Smooth muscle cell (in vitro differentiated cells): ENCODE measurements around the gene BLCAP. TPM values are rescaled to one million over a fixed set of nuclear protein-coding genes. Genes with fewer than 3 reads are reported as not detected.

Source experiments
- DNase-seq: peaks from one replicate; lab custom pipeline; 2025; ENCODE audit not compliant: unreplicated experiment; lab: John Stamatoyannopoulos, UW
- H2AFZ ChIP-seq: fragments of 200-600 bp; sonication (generic); 2 replicates; pipeline ENCODE4 v1.6.0; 2016; ENCODE audit warnings: antibody characterized with exemption, low read depth, mild to moderate bottlenecking
- H3F3A ChIP-seq: fragments of 200-600 bp; sonication (generic); 2 replicates; pipeline ENCODE4 v1.6.0; 2017; ENCODE audit warnings: antibody characterized with exemption, low read depth
- H3K27ac ChIP-seq: fragments of 200-600 bp; sonication (generic); 2 replicates; pipeline ENCODE4 v1.5.1; 2016; ENCODE audit warnings: low read depth, mild to moderate bottlenecking
- H3K27me3 ChIP-seq: fragments of 200-600 bp; sonication (generic); 2 replicates; pipeline ENCODE4 v1.6.1; 2016; ENCODE audit warnings: low read depth, mild to moderate bottlenecking
- H3K36me3 ChIP-seq: fragments of 200-600 bp; sonication (generic); 2 replicates; pipeline ENCODE4 v1.5.1; 2016; ENCODE audit warnings: low read depth
- H3K4me1 ChIP-seq: fragments of 200-600 bp; sonication (generic); 2 replicates; pipeline ENCODE4 v1.5.1; 2016; ENCODE audit warnings: low read depth
- H3K4me2 ChIP-seq: fragments of 200-600 bp; sonication (generic); 2 replicates; pipeline ENCODE4 v1.6.0; 2016; ENCODE audit warnings: mild to moderate bottlenecking
- H3K4me3 ChIP-seq: fragments of 200-600 bp; sonication (generic); 2 replicates; pipeline ENCODE4 v1.5.1; 2016; ENCODE audit warnings: mild to moderate bottlenecking
- H3K79me2 ChIP-seq: fragments of 200-600 bp; sonication (generic); 2 replicates; pipeline ENCODE4 v1.6.0; 2016; ENCODE audit warnings: low read depth, mild to moderate bottlenecking
- H3K9ac ChIP-seq: fragments of 200-600 bp; sonication (generic); 2 replicates; pipeline ENCODE4 v1.6.0; 2016; ENCODE audit warnings: low read depth
- H3K9me3 ChIP-seq: fragments of 200-600 bp; sonication (generic); replicated peaks from 2 replicates; pipeline ENCODE4 v1.5.1; 2016; ENCODE audit warnings: low read depth
- H4K20me1 ChIP-seq: fragments of 200-600 bp; sonication (generic); 2 replicates; pipeline ENCODE4 v1.6.0; 2016; ENCODE audit warnings: low read depth
- CTCF ChIP-seq: fragments of 200-600 bp; sonication (generic); IDR thresholded peaks from 2 replicates; pipeline ENCODE4 v1.5.1; 2017; ENCODE audit warnings: borderline replicate concordance, mild to moderate bottlenecking, antibody characterized with exemption; ENCODE audit not compliant: insufficient read depth, poor library complexity, severe bottlenecking
- WGBS: methylation state at CpG from one replicate; pipeline ENCODE4 v1.1.7; 2016; ENCODE audit warnings: low lambda C conversion rate; 5-methylcytosine and 5-hydroxymethylcytosine counted together
- polyA plus RNA-seq: library from polyadenylated mRNA; unstranded; fragments of >200 nt; fragmentation: Nextera tagmentation; extraction: Ambion mirVana; gene quantifications from 2 replicates; pipeline ENCODE4 v1.2.1, GENCODE V29; 2016
- total RNA-seq: library from RNA; depleted of rRNA; stranded (reverse); fragments of >200 nt; gene quantifications from 2 replicates; pipeline ENCODE4 v1.2.3, GENCODE V29; 2014

Gene BLCAP
- total and polyA plus RNA-seq, 2 experiments from 2014 or later, result 34.2 to 45.9 TPM

- 0% methylated on average over 8 of the region's 10 CpGs for WGBS
- no peak for TF ChIP-seq CTCF
- H2AFZ ChIP-seq, result no peak overlapping the region
Measured at GRCh38 chr20:37526238-37526838, 1.3 kb downstream of the BLCAP start.

GRCh38 chr20:37525810-37526209 lies 1.9 kb downstream of the BLCAP start:
- Histone ChIP-seq H3K4me2 (peak overlapping the region; percentile 84), H3K27me3 (no peaks in the 10 kb centered on the region), H3K4me1 (peaks cover 5% of the 10 kb centered on the region), H3K9me3 (no peaks in the 10 kb centered on the region), H2AFZ (no peak overlapping the region), H3K79me2 (peaks cover 67% of the 10 kb centered on the region), H3K27ac (peak overlapping the region; percentile 99), H3K4me3 (peak overlapping the region; percentile 99), H4K20me1 (peaks cover 54% of the 10 kb centered on the region), H3K9ac (no peak overlapping the region), H3F3A (peaks cover 6% of the 10 kb centered on the region), H3K36me3 (no peaks in the 10 kb centered on the region)
- WGBS, result 48% methylated on average over 5 of the region's 5 CpGs
- TF ChIP-seq CTCF, result no peak
- no peak for DNase-seq

More at GRCh38 chr20:37526238-37526838, 1.3 kb downstream of the BLCAP start:
- Histone ChIP-seq H3K4me3 (peak overlapping the region; percentile 99), H3F3A (peaks cover 6% of the 10 kb centered on the region), H3K27me3 (no peaks in the 10 kb centered on the region), H3K9ac (peak overlapping the region; percentile 100), H3K9me3 (no peaks in the 10 kb centered on the region), H3K4me1 (peaks cover 5% of the 10 kb centered on the region), H3K79me2 (peaks cover 61% of the 10 kb centered on the region), H4K20me1 (peaks cover 49% of the 10 kb centered on the region), H3K4me2 (peak overlapping the region; percentile 84), H3K27ac (peak overlapping the region; percentile 99), H3K36me3 (no peaks in the 10 kb centered on the region)
- DNase-seq, result no peak

- Histone ChIP-seq H3K4me2 (peak overlapping the region; percentile 56), H3F3A (peaks cover 6% of the 10 kb centered on the region), H3K27ac (peak overlapping the region; percentile 79), H3K79me2 (peaks cover 74% of the 10 kb centered on the region), H3K27me3 (no peaks in the 10 kb centered on the region), H3K4me3 (no peak overlapping the region), H3K4me1 (peaks cover 5% of the 10 kb centered on the region), H3K9ac (no peak overlapping the region), H3K36me3 (no peaks in the 10 kb centered on the region), H4K20me1 (peaks cover 61% of the 10 kb centered on the region), H2AFZ (no peak overlapping the region), H3K9me3 (no peaks in the 10 kb centered on the region)
- no peak for TF ChIP-seq CTCF
- DNase-seq, result no peak
- 74% methylated on average over 6 of the region's 6 CpGs for WGBS
Measured at GRCh38 chr20:37524859-37525708, 2.6 kb downstream of the BLCAP start.
